D721Med (cell line): ENCODE results near the gene C1orf35.
"Not testable (repeated sequence)": the region's sequence is repeated elsewhere in the genome, so short reads cannot be mapped to it uniquely, and the experiment has no call there.

Experiments
- DNase-seq: peaks from one replicate; pipeline ENCODE4 v3.0.0; 2011; ENCODE audit warnings: low spot score; ENCODE audit not compliant: insufficient read length
- FAIRE-seq: peaks from 2 replicates; lab custom pipeline; 2011; peaks lifted over from hg19 to GRCh38; lab: Jason Lieb, UNC
- CTCF ChIP-seq: IDR thresholded peaks from 2 replicates; pipeline ENCODE4 v1.5.1; 2012; ENCODE audit warnings: mild to moderate bottlenecking, control low read depth; ENCODE audit not compliant: insufficient read depth; ENCODE audit errors: missing control alignments

Gene C1orf35

GRCh38 chr1:228117335-228117734, 14.2 kb upstream of the C1orf35 start:
- no peak for TF ChIP-seq CTCF
- FAIRE-seq (no peak), DNase-seq (no peak)

GRCh38 chr1:228114827-228115226, 11.7 kb upstream of the C1orf35 start:
- no peak for TF ChIP-seq CTCF
- DNase-seq, result no peak
- peak; percentile 11 for FAIRE-seq

- TF ChIP-seq CTCF, result no peak
- FAIRE-seq (no peak), DNase-seq (no peak)
These were observed 9.5 kb upstream of the C1orf35 start for GRCh38 chr1:228112617-228113016.

- FAIRE-seq, result no peak
- DNase-seq, result no peak
- no peak for TF ChIP-seq CTCF
These were observed 9.0 kb upstream of the C1orf35 start for GRCh38 chr1:228112167-228112566.

GRCh38 chr1:228111315-228111714, 8.2 kb upstream of the C1orf35 start:
- not testable (repeated sequence) for FAIRE-seq, DNase-seq

GRCh38 chr1:228110556-228110955, 7.4 kb upstream of the C1orf35 start:
- FAIRE-seq, result no peak
- no peak for DNase-seq
- TF ChIP-seq CTCF, result no peak

- no peak for TF ChIP-seq CTCF
- FAIRE-seq, result no peak
- DNase-seq, result no peak
These were observed 6.9 kb upstream of the C1orf35 start for GRCh38 chr1:228109962-228110488.
